ENCODE results near the gene SLC22A6. TPM values are rescaled to one million over a fixed set of nuclear protein-coding genes. Genes with fewer than 3 reads are reported as not detected.

The SLC22A6 gene
- total RNA-seq, 1 experiment from 2014 or later = not detected

DNA sequence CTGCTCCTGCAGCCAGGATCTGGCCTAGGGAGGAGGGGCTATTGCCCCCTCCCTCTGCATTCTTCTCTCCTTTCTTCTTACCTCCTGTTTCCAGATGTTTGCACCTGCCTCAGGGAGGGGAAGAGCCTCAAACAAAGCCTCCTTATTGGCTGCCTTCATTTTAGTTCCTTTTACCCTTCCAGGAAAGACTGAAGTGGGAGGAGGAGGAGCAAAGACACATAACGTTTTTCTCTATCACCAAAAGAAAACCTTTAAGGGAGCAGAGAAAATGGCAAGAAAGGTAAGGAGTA lies 50.3 kb downstream of the SLC22A6 start:
- Histone ChIP-seq H3K27me3 (ENCODE audit: insufficient read depth, low read depth) (peaks cover 43% of the 10 kb centered on the region), H3K4me3 (no peak overlapping the region), H3K4me2 (no peak overlapping the region), H4K20me1 (ENCODE audit: insufficient read depth) (no peaks in the 10 kb centered on the region), H3K9me3 (ENCODE audit: insufficient read depth, low read depth) (no peaks in the 10 kb centered on the region), H3K79me2 (ENCODE audit: low read depth) (no peaks in the 10 kb centered on the region), H3K27ac (no peak overlapping the region), H3K4me1 (replicated peaks; ENCODE audit: insufficient read depth) (no peaks in the 10 kb centered on the region), H3K36me3 (ENCODE audit: low read depth) (no peaks in the 10 kb centered on the region), H3F3A (ENCODE audit: insufficient read depth, low read depth) (no peaks in the 10 kb centered on the region), H3K9me2 (ENCODE audit: insufficient read depth) (no peaks in the 10 kb centered on the region), H2AFZ (no peak overlapping the region)
- DNase-seq = no peak
- intact Hi-C loops (cut with micrococcal nuclease; ENCODE audit: unreplicated experiment) = no loop called here
- CTCF ChIA-PET = no interaction called here
- POLR2A ChIA-PET (ENCODE audit: unreplicated experiment) = no interaction called here
- no TSS peak for BruUV-seq (replicated peaks)
- no peak for TF ChIP-seq EZH2 (IDR thresholded peaks at IDR 0.05; ENCODE audit: low read depth)

DNA sequence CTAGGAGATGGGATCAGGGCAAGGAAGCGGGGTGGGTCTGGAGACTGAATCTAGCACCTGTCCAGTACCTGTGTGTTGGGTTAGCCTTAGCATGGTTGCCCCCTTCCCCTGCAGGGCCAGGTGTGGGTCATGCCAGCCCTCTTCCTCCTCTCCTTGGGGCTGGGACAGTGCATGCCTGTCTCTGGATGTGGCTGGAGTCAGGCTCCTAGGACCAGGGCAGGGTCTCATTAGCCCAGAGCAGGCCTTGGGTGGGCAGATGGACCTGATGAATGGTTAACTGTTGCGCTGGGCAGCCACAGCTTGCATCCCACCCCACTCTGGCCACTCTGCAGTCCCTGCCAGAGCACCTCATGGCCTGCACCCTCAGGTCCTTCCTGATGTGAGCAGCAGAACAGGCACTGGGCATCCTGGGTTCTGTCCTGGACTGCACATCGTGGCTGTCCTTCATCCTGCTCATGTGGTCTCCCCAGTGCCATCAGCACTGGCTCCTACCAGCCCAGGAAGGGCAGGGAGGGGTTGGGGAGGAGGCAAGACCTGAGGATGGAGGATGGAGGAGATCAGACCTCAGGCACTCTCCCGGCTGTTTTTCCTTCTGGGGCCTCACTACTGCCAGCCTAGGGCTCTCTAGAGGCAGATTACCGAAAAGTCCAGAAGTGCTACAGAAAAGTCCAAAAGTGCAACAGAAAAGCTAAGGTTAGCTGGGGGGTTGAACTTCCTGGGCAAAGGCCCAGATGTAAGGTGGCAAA lies 50.8 kb downstream of the SLC22A6 start:
- Histone ChIP-seq H3K4me3 (no peak overlapping the region), H2AFZ (no peak overlapping the region), H3K9me3 (ENCODE audit: insufficient read depth, low read depth) (no peaks in the 10 kb centered on the region), H4K20me1 (ENCODE audit: insufficient read depth) (no peaks in the 10 kb centered on the region), H3K36me3 (ENCODE audit: low read depth) (no peaks in the 10 kb centered on the region), H3F3A (ENCODE audit: insufficient read depth, low read depth) (no peaks in the 10 kb centered on the region), H3K27ac (no peak overlapping the region), H3K79me2 (ENCODE audit: low read depth) (no peaks in the 10 kb centered on the region), H3K9me2 (ENCODE audit: insufficient read depth) (no peaks in the 10 kb centered on the region), H3K27me3 (ENCODE audit: insufficient read depth, low read depth) (peaks cover 44% of the 10 kb centered on the region), H3K4me2 (no peak overlapping the region), H3K4me1 (replicated peaks; ENCODE audit: insufficient read depth) (no peaks in the 10 kb centered on the region)
- POLR2A ChIA-PET (ENCODE audit: unreplicated experiment) = no interaction called here
- CTCF ChIA-PET = no interaction called here
- intact Hi-C loops (cut with micrococcal nuclease; ENCODE audit: unreplicated experiment) = no loop called here
- DNase-seq = no peak
- no TSS peak for BruUV-seq (replicated peaks)
- TF ChIP-seq, protein P1, sequence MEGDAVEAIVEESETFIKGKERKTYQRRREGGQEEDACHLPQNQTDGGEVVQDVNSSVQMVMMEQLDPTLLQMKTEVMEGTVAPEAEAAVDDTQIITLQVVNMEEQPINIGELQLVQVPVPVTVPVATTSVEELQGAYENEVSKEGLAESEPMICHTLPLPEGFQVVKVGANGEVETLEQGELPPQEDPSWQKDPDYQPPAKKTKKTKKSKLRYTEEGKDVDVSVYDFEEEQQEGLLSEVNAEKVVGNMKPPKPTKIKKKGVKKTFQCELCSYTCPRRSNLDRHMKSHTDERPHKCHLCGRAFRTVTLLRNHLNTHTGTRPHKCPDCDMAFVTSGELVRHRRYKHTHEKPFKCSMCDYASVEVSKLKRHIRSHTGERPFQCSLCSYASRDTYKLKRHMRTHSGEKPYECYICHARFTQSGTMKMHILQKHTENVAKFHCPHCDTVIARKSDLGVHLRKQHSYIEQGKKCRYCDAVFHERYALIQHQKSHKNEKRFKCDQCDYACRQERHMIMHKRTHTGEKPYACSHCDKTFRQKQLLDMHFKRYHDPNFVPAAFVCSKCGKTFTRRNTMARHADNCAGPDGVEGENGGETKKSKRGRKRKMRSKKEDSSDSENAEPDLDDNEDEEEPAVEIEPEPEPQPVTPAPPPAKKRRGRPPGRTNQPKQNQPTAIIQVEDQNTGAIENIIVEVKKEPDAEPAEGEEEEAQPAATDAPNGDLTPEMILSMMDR (conservative IDR thresholded peaks at IDR 0.05) = no peak
- TF ChIP-seq EZH2 (IDR thresholded peaks at IDR 0.05; ENCODE audit: low read depth) = no peak

DNA sequence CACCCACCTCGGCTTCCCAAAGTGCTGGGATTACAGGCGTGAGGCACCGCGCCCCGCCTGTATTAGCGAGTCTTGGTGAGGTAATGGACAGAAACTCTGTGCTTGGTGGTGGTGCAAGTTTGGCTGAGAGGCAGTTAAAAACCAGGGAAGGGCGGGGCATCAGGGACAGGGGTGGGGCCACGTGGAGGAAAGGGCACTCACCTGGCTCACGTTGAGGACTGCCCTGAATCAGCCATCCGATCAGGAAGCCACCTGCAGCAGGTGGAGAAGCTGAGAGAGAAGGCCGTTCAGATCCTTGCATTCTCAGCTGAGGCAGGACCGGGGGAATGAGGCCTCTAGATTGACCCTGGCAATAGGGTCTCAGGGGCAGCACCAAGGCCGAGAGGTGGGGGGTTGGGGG lies 51.5 kb downstream of the SLC22A6 start:
- Histone ChIP-seq H3K9me2 (ENCODE audit: insufficient read depth) (no peaks in the 10 kb centered on the region), H3K36me3 (ENCODE audit: low read depth) (no peaks in the 10 kb centered on the region), H3K4me3 (no peak overlapping the region), H3K4me1 (replicated peaks; ENCODE audit: insufficient read depth) (no peaks in the 10 kb centered on the region), H3K27ac (no peak overlapping the region), H3K79me2 (ENCODE audit: low read depth) (no peaks in the 10 kb centered on the region), H3K27me3 (ENCODE audit: insufficient read depth, low read depth) (peaks cover 45% of the 10 kb centered on the region; the same call in 1 of the 2 replicates), H4K20me1 (ENCODE audit: insufficient read depth) (no peaks in the 10 kb centered on the region), H2AFZ (no peak overlapping the region), H3K9me3 (ENCODE audit: insufficient read depth, low read depth) (no peaks in the 10 kb centered on the region), H3K4me2 (no peak overlapping the region), H3F3A (ENCODE audit: insufficient read depth, low read depth) (no peaks in the 10 kb centered on the region)
- intact Hi-C loops (cut with micrococcal nuclease; ENCODE audit: unreplicated experiment) = no loop called here
- DNase-seq = no peak
- BruUV-seq (replicated peaks) = no TSS peak
- CTCF ChIA-PET = no interaction called here
- no peak for TF ChIP-seq EZH2 (IDR thresholded peaks at IDR 0.05; ENCODE audit: low read depth)
- TF ChIP-seq, protein P1 (conservative IDR thresholded peaks at IDR 0.05) = no peak
- POLR2A ChIA-PET (ENCODE audit: unreplicated experiment) = no interaction called here

Data from PC-9 (cell line).